ENCODE data around the gene CMTM8.

CMTM8 gene

GRCh38 chr3:32208447-32208846, 30.0 kb upstream of the CMTM8 start:
- TF ChIP-seq CTCF (IDR thresholded peaks at IDR 0.05; ENCODE audit: low read depth, low read length, missing control alignments) = no peak
- H3K4me3 ChIP-seq (ENCODE audit: low read depth, low read length) = no peak overlapping the region
- no peaks in the 10 kb centered on the region for H3K36me3 ChIP-seq (replicated peaks)
- in situ Hi-C loops (cut with HindIII; ENCODE audit: low pct_ligation_motif_present, low sequenced_read_pairs) = no loop called here
- no peaks in the 10 kb centered on the region for H3K27me3 ChIP-seq (replicated peaks)
- DNase-seq = no peak
- H3K27ac ChIP-seq = no peak overlapping the region

- DNase-seq = no peak
- TF ChIP-seq CTCF (IDR thresholded peaks at IDR 0.05; ENCODE audit: low read depth, low read length, missing control alignments) = no peak
- in situ Hi-C loops (cut with HindIII; ENCODE audit: low pct_ligation_motif_present, low sequenced_read_pairs) = no loop called here
- H3K4me3 ChIP-seq (ENCODE audit: low read depth, low read length) = no peak overlapping the region
- no peak overlapping the region for H3K27ac ChIP-seq
- H3K27me3 ChIP-seq (replicated peaks) = no peaks in the 10 kb centered on the region
- no peaks in the 10 kb centered on the region for H3K36me3 ChIP-seq (replicated peaks)
Observed at GRCh38 chr3:32215185-32215584, 23.3 kb upstream of the CMTM8 start.

DNA sequence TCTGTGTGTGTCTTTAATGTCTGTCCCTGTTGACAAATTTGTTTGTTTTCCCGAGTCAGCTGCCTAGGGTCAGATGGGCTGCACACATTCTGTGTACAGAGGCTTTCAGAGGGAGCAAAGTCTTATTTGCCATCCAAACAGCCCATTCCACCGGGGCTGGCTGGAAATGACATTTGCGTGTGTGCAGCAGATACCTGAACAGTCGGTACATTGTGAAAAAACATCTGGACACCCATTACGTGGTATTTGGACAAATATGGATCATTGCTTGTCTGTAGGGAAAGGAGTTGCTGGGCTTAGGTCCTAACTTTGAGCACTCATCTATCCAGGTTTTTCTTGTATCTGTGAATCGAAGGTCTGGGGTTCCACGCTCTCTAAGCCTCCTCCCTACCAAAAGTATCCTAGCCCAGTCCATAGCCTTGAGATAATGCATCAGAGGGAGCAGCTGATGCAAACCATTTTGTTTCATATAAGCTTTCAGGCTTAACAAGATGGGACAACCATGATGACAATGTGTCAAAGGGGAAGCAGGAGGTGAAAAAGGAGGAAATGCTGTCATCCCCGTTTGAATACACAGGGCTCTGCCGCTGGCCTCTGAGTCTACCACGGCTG, 22.2 kb upstream of the CMTM8 start:
- Histone ChIP-seq H3K4me3 (ENCODE audit: low read depth, low read length) (no peak overlapping the region), H3K36me3 (replicated peaks) (no peaks in the 10 kb centered on the region), H3K27me3 (replicated peaks) (no peaks in the 10 kb centered on the region), H3K27ac (no peak overlapping the region)
- in situ Hi-C loops (cut with HindIII; ENCODE audit: low pct_ligation_motif_present, low sequenced_read_pairs) = no loop called here
- DNase-seq = no peak
- TF ChIP-seq CTCF (IDR thresholded peaks at IDR 0.05; ENCODE audit: low read depth, low read length, missing control alignments) = no peak

DNA sequence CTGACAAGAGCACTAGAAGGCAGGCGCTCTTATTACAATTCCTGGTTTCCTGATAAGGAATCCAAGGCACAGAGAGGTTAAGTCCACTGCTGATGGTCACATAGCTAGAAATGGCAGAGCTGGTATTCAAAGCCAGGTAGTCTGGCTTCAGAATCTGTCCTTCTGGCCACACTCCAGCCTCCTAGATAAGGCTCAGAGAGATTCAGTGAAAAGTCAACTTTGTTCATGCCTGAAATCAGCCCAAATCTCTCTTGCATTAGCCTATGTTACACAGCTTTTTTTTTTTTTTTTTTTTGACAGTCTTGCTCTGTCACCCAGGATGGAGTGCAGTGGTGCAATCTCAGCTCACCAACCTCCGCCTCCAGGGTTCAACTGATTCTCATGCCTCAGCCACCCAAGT, 21.1 kb upstream of the CMTM8 start:
- Histone ChIP-seq H3K27me3 (replicated peaks) (no peaks in the 10 kb centered on the region), H3K36me3 (replicated peaks) (no peaks in the 10 kb centered on the region), H3K4me3 (ENCODE audit: low read depth, low read length) (no peak overlapping the region), H3K27ac (no peak overlapping the region)
- in situ Hi-C loops (cut with HindIII; ENCODE audit: low pct_ligation_motif_present, low sequenced_read_pairs) = no loop called here
- DNase-seq = no peak
- TF ChIP-seq CTCF (IDR thresholded peaks at IDR 0.05; ENCODE audit: low read depth, low read length, missing control alignments) = no peak

DNA sequence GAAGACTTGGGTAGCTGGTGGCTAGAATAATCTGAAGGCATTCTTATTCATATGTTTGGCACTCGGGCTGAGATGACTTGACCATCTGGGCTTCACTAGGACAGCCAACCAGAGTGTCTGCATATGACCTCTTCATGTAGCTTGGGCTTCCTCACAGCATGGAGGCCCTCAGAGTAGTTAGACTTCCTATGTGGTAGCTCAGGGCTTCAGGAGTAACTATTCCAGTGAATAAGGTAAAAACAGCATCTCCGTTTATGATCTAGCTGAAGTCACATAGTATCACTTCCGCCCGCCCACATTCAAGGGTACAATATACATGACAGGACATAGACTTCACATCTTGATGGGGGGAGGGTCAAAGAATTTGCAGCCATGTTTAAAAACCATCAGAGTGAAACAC, 18.9 kb upstream of the CMTM8 start:
- no peak for TF ChIP-seq CTCF (IDR thresholded peaks at IDR 0.05; ENCODE audit: low read depth, low read length, missing control alignments)
- in situ Hi-C loops (cut with HindIII; ENCODE audit: low pct_ligation_motif_present, low sequenced_read_pairs) = no loop called here

GRCh38 chr3:32220006-32220405, 18.5 kb upstream of the CMTM8 start:
- Histone ChIP-seq H3K4me3 (ENCODE audit: low read depth, low read length) (no peak overlapping the region), H3K27me3 (replicated peaks) (no peaks in the 10 kb centered on the region), H3K27ac (no peak overlapping the region), H3K36me3 (replicated peaks) (no peaks in the 10 kb centered on the region)
- in situ Hi-C loops (cut with HindIII; ENCODE audit: low pct_ligation_motif_present, low sequenced_read_pairs) = no loop called here
- DNase-seq = no peak
- no peak for TF ChIP-seq CTCF (IDR thresholded peaks at IDR 0.05; ENCODE audit: low read depth, low read length, missing control alignments)

More for the DNA sequence above, 18.9 kb upstream of the CMTM8 start:
- no peak for DNase-seq
- Histone ChIP-seq H3K36me3 (replicated peaks) (no peaks in the 10 kb centered on the region), H3K27ac (no peak overlapping the region), H3K27me3 (replicated peaks) (no peaks in the 10 kb centered on the region), H3K4me3 (ENCODE audit: low read depth, low read length) (no peak overlapping the region)
